SK-N-MC (cell line): Measurements from ENCODE around the gene ITPKB.

ENCODE experiments used
- DNase-seq: peaks from one replicate; pipeline ENCODE4 v3.0.0-alpha.2; 2011; ENCODE audit warnings: low read depth, low spot score
- H3K27ac ChIP-seq: fragments of 200-600 bp; sonication (generic); 2 replicates; pipeline ENCODE4 v1.5.1; 2016; ENCODE audit warnings: mixed run types
- H3K36me3 ChIP-seq: fragments of 200-600 bp; sonication (generic); 2 replicates; pipeline ENCODE4 v1.6.1; 2017; ENCODE audit warnings: antibody characterized with exemption, low read length, mixed read lengths; ENCODE audit not compliant: insufficient read depth
- H3K4me3 ChIP-seq: fragments of 200-600 bp; sonication (generic); 2 replicates; pipeline ENCODE4 v1.5.1; 2016
- H3K9ac ChIP-seq: fragments of 200-600 bp; sonication (generic); 2 replicates; pipeline ENCODE4 v1.8.0; 2017; ENCODE audit warnings: mixed run types, mixed read lengths; ENCODE audit not compliant: insufficient read length
- H3K9me3 ChIP-seq: fragments of 200-600 bp; sonication (generic); 2 replicates; pipeline ENCODE4 v1.6.1; 2017; ENCODE audit warnings: low read depth, mild to moderate bottlenecking, antibody characterized with exemption, low read length, moderate library complexity, mixed read lengths
- EZH2 ChIP-seq: fragments of 200-600 bp; sonication (generic); IDR thresholded peaks from one replicate; pipeline ENCODE4 v1.6.1; 2017; ENCODE audit warnings: antibody characterized with exemption
- FOXP2 ChIP-seq: optimal IDR thresholded peaks from 2 replicates; pipeline ENCODE3; 2011; ENCODE audit warnings: mild to moderate bottlenecking, moderate library complexity; ENCODE audit not compliant: insufficient read depth; ENCODE audit errors: extremely low read length, control extremely low read depth
- POLR2AphosphoS5 ChIP-seq: IDR thresholded peaks from 2 replicates; pipeline ENCODE4 v1.6.1; 2012; ENCODE audit warnings: mild to moderate bottlenecking, low read depth, low read length, borderline replicate concordance

Gene ITPKB

DNA sequence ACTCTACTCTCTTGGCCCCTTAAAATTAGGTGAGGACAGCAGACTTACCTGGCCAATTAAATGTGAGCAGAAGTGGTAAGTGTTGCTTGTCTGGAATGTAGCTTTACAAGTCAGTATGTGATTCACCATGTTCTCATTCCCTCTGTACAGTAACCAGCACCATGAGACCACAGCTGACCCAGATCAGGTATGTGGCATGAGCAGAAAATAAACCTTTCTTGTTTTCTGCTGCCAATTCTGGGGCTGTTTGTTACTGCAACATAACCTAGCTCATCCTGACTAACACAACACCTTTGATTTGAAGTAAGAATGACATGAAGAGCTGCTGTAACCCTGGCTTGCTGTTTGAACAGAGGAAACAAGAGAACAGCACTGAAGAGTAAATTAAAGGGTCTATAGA, 24.9 kb downstream of the ITPKB start:
- TF ChIP-seq FOXP2 (no peak), EZH2 (no peak), POLR2AphosphoS5 (no peak)
- Histone ChIP-seq H3K9ac (no peak overlapping the region), H3K36me3 (no peaks in the 10 kb centered on the region), H3K9me3 (no peaks in the 10 kb centered on the region), H3K4me3 (no peak overlapping the region), H3K27ac (no peak overlapping the region)
- DNase-seq, result no peak

DNA sequence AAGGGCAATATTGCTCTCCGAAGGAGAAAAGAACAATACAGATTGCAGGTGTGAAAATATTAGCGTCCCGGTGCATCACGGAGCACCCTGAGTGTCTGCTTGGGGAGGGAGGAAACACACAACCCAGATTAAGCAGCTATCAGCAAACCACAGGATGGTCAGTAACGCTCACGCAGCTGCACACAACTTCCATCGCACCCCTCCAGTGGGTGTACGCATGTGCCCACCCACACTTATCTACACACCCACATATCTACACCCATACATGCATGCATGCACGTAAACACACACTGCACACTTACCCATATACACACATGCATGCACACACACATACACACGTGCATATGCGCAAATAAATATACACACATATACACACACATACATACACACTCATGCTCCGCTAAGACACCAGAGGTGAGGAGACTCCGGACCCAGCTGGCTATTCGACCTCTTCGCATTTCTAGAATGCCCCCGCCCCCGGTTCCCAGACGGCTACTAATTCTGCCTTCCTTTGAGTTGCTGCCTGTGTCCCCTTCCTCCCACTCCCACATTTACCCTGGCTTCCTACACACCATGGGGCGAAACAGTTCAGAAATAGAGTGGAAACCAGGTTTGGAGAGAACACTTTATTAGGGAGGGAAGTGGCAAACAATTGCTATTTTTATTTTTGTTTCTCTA, 26.2 kb downstream of the ITPKB start:
- Histone ChIP-seq H3K9me3 (no peaks in the 10 kb centered on the region), H3K27ac (no peak overlapping the region), H3K4me3 (no peak overlapping the region), H3K36me3 (no peaks in the 10 kb centered on the region), H3K9ac (no peak overlapping the region)
- TF ChIP-seq POLR2AphosphoS5, result no peak
- no peak for TF ChIP-seq FOXP2
- no peak for DNase-seq

- Histone ChIP-seq H3K36me3 (no peaks in the 10 kb centered on the region), H3K4me3 (no peak overlapping the region), H3K9me3 (no peaks in the 10 kb centered on the region), H3K9ac (no peak overlapping the region), H3K27ac (no peak overlapping the region)
- TF ChIP-seq FOXP2, result no peak
- DNase-seq, result no peak
Observed at GRCh38 chr1:226711976-226712741, 26.9 kb downstream of the ITPKB start.

GRCh38 chr1:226710501-226710900, 28.6 kb downstream of the ITPKB start:
- TF ChIP-seq EZH2 (no peak), FOXP2 (no peak), POLR2AphosphoS5 (no peak)
- no peak overlapping the region for H3K4me3 ChIP-seq
- H3K27ac ChIP-seq, result no peak overlapping the region
- DNase-seq, result no peak
- H3K9me3 ChIP-seq, result no peaks in the 10 kb centered on the region
- H3K36me3 ChIP-seq, result no peaks in the 10 kb centered on the region
- no peak overlapping the region for H3K9ac ChIP-seq

DNA sequence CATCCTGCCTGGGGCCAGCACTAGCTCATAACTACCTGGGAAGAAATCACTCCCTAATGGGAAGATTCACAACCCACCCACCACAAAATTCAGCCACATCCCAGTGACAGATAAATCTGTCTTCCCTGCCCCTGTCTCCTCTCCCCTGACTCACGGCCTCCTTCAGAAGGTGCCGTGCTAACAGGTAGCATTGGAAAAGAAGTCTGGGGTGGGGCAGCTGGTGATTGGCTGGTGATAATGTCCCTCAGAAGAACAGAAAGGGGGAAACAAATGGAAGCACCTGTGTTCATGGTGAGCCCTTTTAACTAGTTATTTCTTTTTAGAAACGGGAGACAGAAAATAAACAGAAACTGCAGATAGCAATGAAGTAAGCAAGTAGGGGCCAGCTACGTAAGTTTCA, 29.1 kb downstream of the ITPKB start:
- Histone ChIP-seq H3K9ac (no peak overlapping the region), H3K4me3 (no peak overlapping the region), H3K36me3 (no peaks in the 10 kb centered on the region), H3K27ac (no peak overlapping the region), H3K9me3 (no peaks in the 10 kb centered on the region)
- TF ChIP-seq POLR2AphosphoS5, result no peak
- no peak for TF ChIP-seq FOXP2
- no peak for TF ChIP-seq EZH2
- DNase-seq, result no peak

- Histone ChIP-seq H3K9ac (no peak overlapping the region), H3K27ac (no peak overlapping the region), H3K36me3 (no peaks in the 10 kb centered on the region), H3K9me3 (no peaks in the 10 kb centered on the region), H3K4me3 (no peak overlapping the region)
- TF ChIP-seq EZH2 (no peak), FOXP2 (no peak), POLR2AphosphoS5 (no peak)
- no peak for DNase-seq
Observed at GRCh38 chr1:226708967-226709396, 30.1 kb downstream of the ITPKB start.

GRCh38 chr1:226708342-226708780, 30.7 kb downstream of the ITPKB start:
- Histone ChIP-seq H3K4me3 (no peak overlapping the region), H3K9me3 (no peaks in the 10 kb centered on the region), H3K27ac (no peak overlapping the region), H3K36me3 (no peaks in the 10 kb centered on the region), H3K9ac (no peak overlapping the region)
- no peak for DNase-seq
- TF ChIP-seq POLR2AphosphoS5, result no peak

GRCh38 chr1:226706684-226707083, 32.4 kb downstream of the ITPKB start:
- Histone ChIP-seq H3K9me3 (no peaks in the 10 kb centered on the region), H3K4me3 (no peak overlapping the region), H3K27ac (no peak overlapping the region), H3K36me3 (no peaks in the 10 kb centered on the region), H3K9ac (no peak overlapping the region)
- TF ChIP-seq POLR2AphosphoS5 (no peak), FOXP2 (no peak), EZH2 (no peak)
- DNase-seq, result no peak
